Left renal pelvis (tissue), 4 donors: ENCODE measurements around the gene SHLD1. TPM values are rescaled to one million over a fixed set of nuclear protein-coding genes. Genes with fewer than 3 reads are reported as not detected.

Source experiments
- DNase-seq, 4 donors: peaks; one replicate each; pipeline ENCODE4 v3.0.0-alpha.2; 2013; ENCODE audit warnings: low read depth in 4 of 4, low spot score in 3 of 4
- polyA plus RNA-seq, 4 donors: library from polyadenylated mRNA; unstranded; fragments of 120-200 nt; gene quantifications; one replicate each; pipeline ENCODE4 v1.2.1, GENCODE V29; 2013; ENCODE audit not compliant: insufficient read length in 4 of 4

SHLD1 gene
- polyA plus RNA-seq, 4 donors = 7.8 to 12.1 (median 8.2) TPM

GRCh38 chr20:5843054-5843592 lies 92.9 kb downstream of the SHLD1 start:
- DNase-seq = no peak

- DNase-seq = no peak
These were observed 94.0 kb downstream of the SHLD1 start for GRCh38 chr20:5844063-5844681.

GRCh38 chr20:5845681-5846615 lies 95.7 kb downstream of the SHLD1 start:
- DNase-seq = peak in 2 of 4 donors; percentile 39 to 61

- DNase-seq = no peak
These were observed 98.7 kb downstream of the SHLD1 start for GRCh38 chr20:5848711-5849505.

DNA sequence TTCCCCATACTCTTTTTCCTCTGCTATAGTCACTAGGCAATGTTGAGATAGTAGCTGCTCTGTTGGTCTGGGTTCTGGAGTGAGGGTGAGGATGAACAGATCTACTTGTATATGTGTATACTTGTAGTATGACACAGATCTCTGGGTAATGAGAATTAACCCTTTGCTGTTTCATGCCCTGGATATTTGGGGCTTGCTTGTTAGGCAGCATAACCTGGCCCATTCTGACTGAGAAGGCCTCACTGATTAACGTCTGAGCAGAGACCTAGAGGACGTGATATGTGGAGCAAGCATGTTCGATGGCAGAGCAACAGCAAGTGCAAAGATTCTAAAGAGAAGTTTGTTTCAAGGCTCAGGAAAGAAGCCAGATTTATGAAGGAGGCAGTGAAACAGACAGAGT lies 105.7 kb downstream of the SHLD1 start:
- no peak for DNase-seq

DNA sequence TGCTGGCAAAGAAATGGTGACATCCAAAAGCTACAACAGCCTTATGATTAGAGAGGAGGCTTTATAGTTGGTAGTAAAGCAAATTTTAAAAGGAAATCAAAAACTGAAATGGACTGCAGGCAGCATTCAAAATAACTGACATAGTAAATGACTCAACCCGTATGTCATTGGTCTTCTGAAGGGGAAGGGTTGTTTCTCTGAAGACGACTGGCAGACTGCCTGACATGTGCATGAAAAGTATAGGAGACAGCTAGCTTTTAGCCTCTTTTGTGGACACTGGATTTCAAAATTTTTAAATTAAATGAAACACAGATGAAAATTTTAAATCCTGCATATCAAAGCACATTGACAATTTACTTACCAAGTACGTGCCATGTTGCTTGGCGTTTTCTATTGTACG lies 109.4 kb downstream of the SHLD1 start:
- no peak for DNase-seq

- DNase-seq = no peak
These were observed 112.5 kb downstream of the SHLD1 start for GRCh38 chr20:5862703-5863039.

DNA sequence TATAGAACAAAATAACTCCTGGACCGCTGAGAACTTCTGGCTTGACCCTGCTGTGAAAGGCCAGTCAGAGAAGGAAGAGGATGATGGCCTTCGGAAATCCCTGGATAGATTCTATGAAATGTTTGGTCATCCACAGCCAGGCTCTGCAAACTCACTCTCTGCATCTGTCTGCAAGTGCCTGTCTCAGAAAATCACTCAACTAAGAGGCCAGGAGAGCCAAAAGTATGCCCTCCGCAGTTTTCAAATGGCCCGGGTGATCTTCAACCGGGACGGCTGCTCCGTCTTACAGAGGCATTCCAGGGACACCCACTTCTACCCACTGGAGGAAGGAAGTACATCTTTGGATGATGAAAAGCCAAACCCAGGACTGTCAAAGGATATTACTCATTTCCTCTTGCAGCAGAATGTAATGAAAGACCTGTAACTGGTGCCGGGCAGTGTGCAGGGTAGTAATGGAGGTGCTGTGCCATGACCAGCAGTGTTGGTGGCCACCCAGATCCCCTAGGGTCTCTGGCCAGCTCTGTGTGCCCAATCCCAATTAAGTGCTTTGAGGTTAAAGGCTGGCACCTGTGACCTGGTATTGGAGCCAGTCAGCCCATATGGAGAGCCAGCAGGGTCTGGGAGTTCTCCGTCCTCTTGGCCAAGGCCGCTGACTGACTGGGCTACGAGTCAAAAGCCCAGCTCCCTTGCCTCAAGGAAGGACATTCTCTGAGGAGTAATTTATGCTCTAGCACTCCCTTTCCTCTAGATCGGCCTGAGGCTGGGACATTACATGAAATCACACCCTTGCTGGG lies 113.0 kb downstream of the SHLD1 start:
- no peak for DNase-seq

- DNase-seq = no peak
These were observed 114.2 kb downstream of the SHLD1 start for GRCh38 chr20:5864428-5864827.

- no peak for DNase-seq
These were observed 114.8 kb downstream of the SHLD1 start for GRCh38 chr20:5864873-5865587.

DNA sequence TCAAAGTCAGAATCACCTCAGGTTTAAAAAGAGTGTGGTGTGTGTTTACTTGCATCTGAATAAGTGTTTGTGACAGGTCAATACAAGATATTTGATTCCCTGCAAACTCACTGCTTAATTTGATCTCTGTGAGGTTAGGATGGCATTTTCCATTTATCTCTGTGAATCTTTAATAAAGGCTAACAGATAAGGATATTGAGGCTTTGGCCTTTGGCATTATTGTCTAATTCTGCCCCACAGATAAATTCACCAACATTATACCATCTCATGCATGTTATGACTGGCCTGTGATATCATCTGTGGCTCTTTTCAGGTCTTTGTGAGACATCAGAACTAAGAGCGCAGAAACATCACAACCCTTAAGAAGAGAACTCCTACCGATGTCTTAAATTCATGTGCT lies 115.4 kb downstream of the SHLD1 start:
- DNase-seq = no peak

GRCh38 chr20:5870568-5870981 lies 120.4 kb downstream of the SHLD1 start:
- no peak for DNase-seq

- DNase-seq = no peak
These were observed 121.5 kb downstream of the SHLD1 start for GRCh38 chr20:5871459-5872410.

DNA sequence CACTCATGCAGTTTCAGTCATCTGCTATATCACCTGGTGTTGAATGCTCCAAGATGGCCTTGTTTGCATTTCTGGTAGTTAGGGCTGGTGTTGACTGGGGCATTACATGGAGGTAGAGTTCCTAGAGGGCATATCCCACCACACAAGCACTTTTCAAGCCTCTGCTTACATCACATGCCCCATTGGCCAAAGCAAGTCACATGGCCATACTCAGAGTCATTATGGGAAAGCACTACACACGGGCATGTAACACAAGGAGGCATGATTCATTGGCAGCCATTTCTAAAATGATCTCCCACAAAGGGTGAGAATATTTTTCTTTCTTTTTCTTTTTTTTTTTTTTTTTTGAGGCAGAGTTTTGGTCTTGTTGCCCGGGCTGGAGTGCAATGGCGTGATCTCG lies 126.9 kb downstream of the SHLD1 start:
- no peak for DNase-seq

- DNase-seq = no peak
These were observed 130.1 kb downstream of the SHLD1 start for GRCh38 chr20:5880326-5880725.

DNA sequence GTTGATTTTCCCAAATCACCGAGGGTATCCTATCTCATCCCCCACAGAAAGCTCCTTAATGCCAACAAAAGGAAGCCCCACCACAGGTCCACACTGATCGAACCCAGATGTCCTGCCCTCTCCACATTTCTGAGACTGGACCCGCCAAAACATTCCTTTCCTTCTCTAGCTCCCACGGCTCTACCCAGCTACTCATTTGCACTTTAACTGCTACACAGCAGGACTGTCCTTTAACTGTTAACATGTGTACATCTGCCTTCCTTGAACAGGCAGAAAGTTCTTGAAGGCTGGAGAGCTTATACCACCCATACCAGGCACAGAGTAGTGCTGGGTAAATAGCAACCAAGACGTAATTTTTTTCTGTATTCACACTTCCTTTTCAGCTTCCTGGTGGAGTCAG lies 131.5 kb downstream of the SHLD1 start:
- no peak for DNase-seq

DNA sequence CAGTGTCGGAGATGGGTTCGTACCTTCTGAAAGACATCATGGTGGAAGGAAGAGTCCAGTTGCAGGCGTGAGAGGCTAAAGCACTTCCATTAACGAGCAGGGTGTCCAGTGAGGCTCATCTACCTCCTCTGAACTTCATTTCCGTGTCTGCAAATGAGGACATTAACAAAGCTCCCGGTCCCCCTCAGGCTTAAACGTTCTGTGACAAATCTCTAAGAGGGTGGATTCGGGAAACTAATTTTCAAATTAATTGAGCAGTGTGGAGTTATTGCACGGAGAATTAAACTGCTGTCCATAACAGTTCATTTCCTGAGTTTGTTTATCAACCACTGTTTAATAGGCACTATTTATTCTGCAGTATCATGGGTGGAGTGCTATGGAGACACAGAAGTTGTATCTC lies 132.0 kb downstream of the SHLD1 start:
- DNase-seq = no peak
